Stimulated activated memory B cell treated with anti-CD40 and anti-IgM and Interleukin-4, amounts not matched to agents 10 μg/mL and 1 μg/mL and 100 μg/mL, for 72 hours (primary cell): ENCODE results near the gene SRI.
A peak's percentile ranks its signal among the peaks of the same experiment; 100 is the strongest.

ENCODE experiments used
- ATAC-seq: fragments of 150-1000 bp; cut with Tn5 transposase; 2 replicates; pipeline ENCODE4 v1.10.0; 2021
- H3K27ac Mint-ChIP-seq: one replicate; pipeline ENCODE4 v1.8.0; 2022; ENCODE audit warnings: mild to moderate bottlenecking, mixed read lengths
- H3K27me3 Mint-ChIP-seq: one replicate; pipeline ENCODE4 v1.8.0; 2022; ENCODE audit warnings: mixed read lengths
- H3K36me3 Mint-ChIP-seq: one replicate; pipeline ENCODE4 v1.8.0; 2022; ENCODE audit warnings: mixed read lengths
- H3K4me1 Mint-ChIP-seq: one replicate; pipeline ENCODE4 v1.8.0; 2022; ENCODE audit warnings: mixed read lengths
- H3K4me3 Mint-ChIP-seq: one replicate; pipeline ENCODE4 v1.8.0; 2022; ENCODE audit warnings: mild to moderate bottlenecking, moderate library complexity, mixed read lengths
- H3K9me3 Mint-ChIP-seq: one replicate; pipeline ENCODE4 v1.8.0; 2022; ENCODE audit warnings: mixed read lengths

Gene SRI

DNA sequence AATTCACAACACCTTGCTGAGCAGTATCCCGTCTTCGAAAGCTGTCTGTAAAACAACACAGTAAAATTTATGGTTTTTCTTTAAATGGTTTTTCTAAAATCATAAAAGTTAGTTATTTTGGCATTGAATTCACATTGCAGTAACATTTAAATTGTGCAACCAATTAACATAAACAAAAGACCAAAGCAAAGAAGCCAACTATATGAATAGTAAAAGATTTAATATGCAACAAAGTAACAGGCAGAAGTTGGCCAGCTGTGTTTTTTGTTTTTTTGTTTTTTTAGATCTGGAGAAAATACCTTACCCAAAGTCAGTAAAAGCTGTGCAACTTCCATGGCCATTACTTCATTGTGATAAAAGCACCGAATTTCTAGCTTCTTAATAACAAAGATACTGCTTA, 11.3 kb downstream of the SRI start:
- no peak overlapping the region for H3K27ac Mint-ChIP-seq
- H3K36me3 Mint-ChIP-seq: peaks cover 62% of the 10 kb centered on the region
- ATAC-seq: no peak
- H3K27me3 Mint-ChIP-seq: no peaks in the 10 kb centered on the region
- no peak overlapping the region for H3K4me3 Mint-ChIP-seq
- no peaks in the 10 kb centered on the region for H3K9me3 Mint-ChIP-seq
- peaks cover 10% of the 10 kb centered on the region for H3K4me1 Mint-ChIP-seq

GRCh38 chr7:88206254-88206653, 13.6 kb downstream of the SRI start:
- no peaks in the 10 kb centered on the region for H3K9me3 Mint-ChIP-seq
- H3K27me3 Mint-ChIP-seq: no peaks in the 10 kb centered on the region
- H3K4me3 Mint-ChIP-seq: no peak overlapping the region
- peaks cover 10% of the 10 kb centered on the region for H3K4me1 Mint-ChIP-seq
- no peak for ATAC-seq
- H3K27ac Mint-ChIP-seq: no peak overlapping the region
- peaks cover 66% of the 10 kb centered on the region for H3K36me3 Mint-ChIP-seq

- no peak for ATAC-seq
- no peak overlapping the region for H3K4me3 Mint-ChIP-seq
- H3K27me3 Mint-ChIP-seq: no peaks in the 10 kb centered on the region
- peaks cover 10% of the 10 kb centered on the region for H3K4me1 Mint-ChIP-seq
- H3K9me3 Mint-ChIP-seq: no peaks in the 10 kb centered on the region
- H3K27ac Mint-ChIP-seq: no peak overlapping the region
- peaks cover 73% of the 10 kb centered on the region for H3K36me3 Mint-ChIP-seq
Observed at GRCh38 chr7:88205179-88205578, 14.7 kb downstream of the SRI start.

- H3K9me3 Mint-ChIP-seq: no peaks in the 10 kb centered on the region
- no peak overlapping the region for H3K27ac Mint-ChIP-seq
- peaks cover 68% of the 10 kb centered on the region for H3K36me3 Mint-ChIP-seq
- H3K4me1 Mint-ChIP-seq: peaks cover 10% of the 10 kb centered on the region
- H3K27me3 Mint-ChIP-seq: no peaks in the 10 kb centered on the region
- H3K4me3 Mint-ChIP-seq: no peak overlapping the region
- no peak for ATAC-seq
Observed at GRCh38 chr7:88204525-88205110, 15.2 kb downstream of the SRI start.

DNA sequence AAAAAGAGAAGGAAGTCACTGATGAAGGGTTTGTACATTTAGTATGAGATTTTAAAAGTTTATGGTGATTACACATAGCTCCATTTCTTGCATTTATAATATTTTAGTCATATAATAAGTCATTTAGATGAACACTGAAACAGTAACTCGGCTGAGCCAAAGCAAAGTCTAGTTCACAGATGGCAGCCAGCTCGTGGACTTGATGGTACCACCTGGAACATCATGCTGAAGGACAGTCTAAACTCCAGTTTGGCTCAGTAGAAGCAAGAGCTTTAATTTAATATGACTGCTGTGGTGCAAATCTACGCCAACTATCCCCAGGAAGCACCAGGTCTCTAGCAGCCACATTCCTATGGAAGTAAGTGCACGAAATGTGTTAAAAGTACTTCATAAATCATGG, 16.4 kb downstream of the SRI start:
- Mint-ChIP-seq H3K36me3 (peaks cover 62% of the 10 kb centered on the region), H3K9me3 (no peaks in the 10 kb centered on the region), H3K27ac (no peak overlapping the region)

GRCh38 chr7:88202799-88203198, 17.0 kb downstream of the SRI start:
- Mint-ChIP-seq H3K4me3 (no peak overlapping the region), H3K36me3 (peaks cover 56% of the 10 kb centered on the region), H3K27ac (no peak overlapping the region), H3K4me1 (peaks cover 10% of the 10 kb centered on the region), H3K27me3 (no peaks in the 10 kb centered on the region), H3K9me3 (no peaks in the 10 kb centered on the region)
- no peak for ATAC-seq

More for the DNA sequence above, 16.4 kb downstream of the SRI start:
- Mint-ChIP-seq H3K4me3 (no peak overlapping the region), H3K4me1 (peaks cover 10% of the 10 kb centered on the region), H3K27me3 (no peaks in the 10 kb centered on the region)
- no peak for ATAC-seq

DNA sequence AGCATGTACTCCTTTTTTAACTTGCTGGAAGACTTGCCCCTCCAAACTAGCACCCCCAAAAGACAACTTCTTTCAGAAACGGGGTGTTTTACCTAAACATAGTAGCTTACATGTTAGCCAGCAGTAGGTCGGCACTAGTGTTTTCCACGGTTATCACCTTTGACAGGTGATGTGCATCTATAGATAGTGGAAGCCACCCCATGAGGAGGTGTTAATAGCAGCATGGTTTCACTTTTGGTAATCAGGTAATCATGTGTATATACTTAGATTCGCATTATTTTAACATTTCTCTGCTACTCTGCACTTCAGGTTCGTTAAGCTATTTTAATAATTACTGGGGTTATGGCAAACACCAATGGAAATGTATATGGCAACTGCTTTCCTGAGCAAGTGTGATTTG, 17.6 kb downstream of the SRI start:
- Mint-ChIP-seq H3K4me3 (no peak overlapping the region), H3K4me1 (peaks cover 10% of the 10 kb centered on the region), H3K27me3 (no peaks in the 10 kb centered on the region), H3K9me3 (no peaks in the 10 kb centered on the region), H3K27ac (no peak overlapping the region), H3K36me3 (peaks cover 54% of the 10 kb centered on the region)
- no peak for ATAC-seq

DNA sequence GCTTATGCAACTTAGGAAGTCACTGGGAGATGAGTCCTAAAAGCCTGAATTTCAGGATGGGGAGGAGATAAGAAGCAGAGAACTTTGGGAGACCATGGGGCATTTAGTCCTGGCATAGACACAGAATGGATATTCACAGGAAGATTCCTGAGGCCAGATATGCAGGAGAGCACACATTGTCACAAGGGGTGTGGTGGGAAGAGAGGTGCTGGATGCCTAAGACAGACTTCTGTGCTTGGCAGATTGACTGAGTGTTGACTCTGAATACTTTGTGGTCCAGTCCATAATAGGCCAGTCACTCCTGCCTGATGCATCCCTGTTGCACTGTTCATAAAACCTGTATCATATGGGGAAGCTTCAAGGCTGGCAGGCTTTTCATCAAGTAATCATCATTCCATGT, 18.5 kb downstream of the SRI start:
- no peak overlapping the region for H3K27ac Mint-ChIP-seq
- H3K27me3 Mint-ChIP-seq: no peaks in the 10 kb centered on the region
- no peak overlapping the region for H3K4me3 Mint-ChIP-seq
- no peak for ATAC-seq
- peaks cover 10% of the 10 kb centered on the region for H3K4me1 Mint-ChIP-seq
- H3K9me3 Mint-ChIP-seq: no peaks in the 10 kb centered on the region
- peaks cover 51% of the 10 kb centered on the region for H3K36me3 Mint-ChIP-seq

DNA sequence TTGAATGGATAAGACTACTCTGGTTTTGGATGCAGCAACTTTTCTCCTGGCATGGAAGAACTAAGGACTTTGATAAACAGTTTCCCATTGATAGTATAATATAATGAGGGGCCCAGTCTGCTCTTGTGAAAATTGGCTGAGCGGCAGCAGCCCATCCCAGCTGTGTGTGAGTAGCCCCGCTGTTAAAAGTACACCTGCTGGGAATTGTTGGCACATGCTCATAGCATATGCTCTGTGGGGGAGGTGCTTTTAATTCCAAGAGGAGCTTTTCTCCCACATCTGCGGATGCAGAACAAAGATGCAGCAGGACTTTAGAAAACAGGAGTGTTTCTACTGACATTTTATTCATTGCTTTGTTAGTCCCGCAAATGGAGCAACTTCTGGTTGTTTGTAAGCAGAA, 19.0 kb downstream of the SRI start:
- Mint-ChIP-seq H3K9me3 (no peaks in the 10 kb centered on the region), H3K4me1 (peaks cover 10% of the 10 kb centered on the region), H3K27ac (no peak overlapping the region), H3K27me3 (no peaks in the 10 kb centered on the region), H3K36me3 (peaks cover 46% of the 10 kb centered on the region), H3K4me3 (no peak overlapping the region)
- ATAC-seq: no peak

GRCh38 chr7:88200261-88200660, 19.6 kb downstream of the SRI start:
- H3K4me3 Mint-ChIP-seq: no peak overlapping the region
- H3K36me3 Mint-ChIP-seq: peaks cover 40% of the 10 kb centered on the region
- no peak for ATAC-seq
- H3K4me1 Mint-ChIP-seq: peaks cover 10% of the 10 kb centered on the region
- no peaks in the 10 kb centered on the region for H3K9me3 Mint-ChIP-seq
- no peak overlapping the region for H3K27ac Mint-ChIP-seq
- H3K27me3 Mint-ChIP-seq: no peaks in the 10 kb centered on the region

GRCh38 chr7:88191911-88192310, 27.9 kb downstream of the SRI start:
- H3K4me1 Mint-ChIP-seq: no peaks in the 10 kb centered on the region
- no peak for ATAC-seq
- no peaks in the 10 kb centered on the region for H3K27me3 Mint-ChIP-seq
- H3K9me3 Mint-ChIP-seq: no peaks in the 10 kb centered on the region
- H3K4me3 Mint-ChIP-seq: no peak overlapping the region
- no peaks in the 10 kb centered on the region for H3K36me3 Mint-ChIP-seq
- H3K27ac Mint-ChIP-seq: no peak overlapping the region

DNA sequence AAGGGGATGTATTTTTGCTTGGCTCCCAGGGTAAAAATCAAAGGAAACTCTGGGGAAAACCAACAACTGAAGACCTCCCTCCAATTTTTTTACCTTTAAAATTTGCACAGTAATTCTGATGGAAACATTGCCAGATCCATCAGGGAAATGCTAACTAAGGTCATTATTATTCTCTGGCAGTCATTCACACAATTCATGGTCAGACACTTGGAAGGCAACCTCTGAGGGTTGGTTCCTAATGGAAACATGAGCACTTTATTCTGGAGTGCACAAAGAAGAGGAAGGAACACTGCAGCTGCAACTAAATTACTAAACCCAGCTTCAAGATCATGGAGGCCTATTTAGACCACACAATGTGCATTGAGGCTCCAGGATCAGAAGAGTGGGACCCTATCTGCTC, 34.2 kb downstream of the SRI start:
- no peaks in the 10 kb centered on the region for H3K9me3 Mint-ChIP-seq
- H3K27ac Mint-ChIP-seq: no peak overlapping the region
- H3K4me1 Mint-ChIP-seq: no peaks in the 10 kb centered on the region
- no peaks in the 10 kb centered on the region for H3K36me3 Mint-ChIP-seq
- H3K27me3 Mint-ChIP-seq: no peaks in the 10 kb centered on the region
- no peak for ATAC-seq
- H3K4me3 Mint-ChIP-seq: no peak overlapping the region

GRCh38 chr7:88184848-88185304, 35.0 kb downstream of the SRI start:
- Mint-ChIP-seq H3K4me3 (no peak overlapping the region), H3K27ac (peak overlapping the region; percentile 64), H3K36me3 (no peaks in the 10 kb centered on the region), H3K9me3 (no peaks in the 10 kb centered on the region), H3K27me3 (no peaks in the 10 kb centered on the region), H3K4me1 (no peaks in the 10 kb centered on the region)
- peak; percentile 59 for ATAC-seq

- ATAC-seq: no peak
- H3K4me3 Mint-ChIP-seq: no peak overlapping the region
- H3K4me1 Mint-ChIP-seq: no peaks in the 10 kb centered on the region
- H3K27me3 Mint-ChIP-seq: no peaks in the 10 kb centered on the region
- H3K36me3 Mint-ChIP-seq: no peaks in the 10 kb centered on the region
- no peak overlapping the region for H3K27ac Mint-ChIP-seq
- no peaks in the 10 kb centered on the region for H3K9me3 Mint-ChIP-seq
Observed at GRCh38 chr7:88183051-88183450, 36.8 kb downstream of the SRI start.

DNA sequence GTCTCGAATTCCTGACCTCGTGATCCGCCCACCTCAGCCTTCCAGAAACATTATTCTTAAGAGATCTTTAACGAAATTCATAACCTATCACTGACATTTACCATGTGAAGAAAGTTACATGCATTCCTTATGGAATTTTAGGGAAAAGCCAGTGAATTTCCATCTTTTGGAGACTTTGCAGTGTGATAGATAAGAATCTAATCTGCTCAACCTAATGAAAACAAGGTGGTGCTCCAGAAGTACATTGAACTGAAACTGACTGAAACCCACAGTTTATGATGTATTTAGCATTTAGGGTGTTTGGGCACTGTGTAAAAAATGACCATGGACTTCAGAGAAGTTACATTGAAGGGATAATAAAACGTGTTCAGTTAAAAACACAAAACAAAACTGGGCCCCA, 43.6 kb downstream of the SRI start:
- Mint-ChIP-seq H3K4me3 (no peak overlapping the region), H3K27me3 (no peaks in the 10 kb centered on the region), H3K9me3 (no peaks in the 10 kb centered on the region), H3K36me3 (no peaks in the 10 kb centered on the region), H3K4me1 (no peaks in the 10 kb centered on the region), H3K27ac (no peak overlapping the region)
- no peak for ATAC-seq

GRCh38 chr7:88172842-88173241, 47.0 kb downstream of the SRI start:
- no peak overlapping the region for H3K27ac Mint-ChIP-seq
- H3K9me3 Mint-ChIP-seq: no peaks in the 10 kb centered on the region
- no peak overlapping the region for H3K4me3 Mint-ChIP-seq
- no peak for ATAC-seq
- H3K36me3 Mint-ChIP-seq: no peaks in the 10 kb centered on the region
- no peaks in the 10 kb centered on the region for H3K4me1 Mint-ChIP-seq
- H3K27me3 Mint-ChIP-seq: no peaks in the 10 kb centered on the region
